Ishikawa (cell line): ENCODE measurements around the gene BRCC3.

Experiments
- CEBPB ChIP-seq: IDR thresholded peaks from 2 replicates; pipeline ENCODE4 v1.6.1; 2012
- CREB1 ChIP-seq: IDR thresholded peaks from 2 replicates; pipeline ENCODE4 v1.6.1; 2012; ENCODE audit warnings: low read depth
- EGR1 ChIP-seq: IDR thresholded peaks from 2 replicates; pipeline ENCODE4 v1.6.1; 2012
- FOXM1 ChIP-seq: IDR thresholded peaks from 2 replicates; pipeline ENCODE4 v1.6.1; 2012; ENCODE audit warnings: low read depth, borderline replicate concordance
- MAX ChIP-seq: IDR thresholded peaks from 2 replicates; pipeline ENCODE4 v1.6.1; 2012
- NFIC ChIP-seq: IDR thresholded peaks from 2 replicates; pipeline ENCODE4 v1.6.1; 2012
- RAD21 ChIP-seq: IDR thresholded peaks from 2 replicates; pipeline ENCODE4 v1.6.1; 2012; ENCODE audit warnings: low read depth
- REST ChIP-seq: IDR thresholded peaks from 2 replicates; pipeline ENCODE4 v1.6.1; 2012; ENCODE audit warnings: low read depth, mild to moderate bottlenecking
- TCF12 ChIP-seq: IDR thresholded peaks from 2 replicates; pipeline ENCODE4 v1.6.1; 2012; ENCODE audit warnings: low read depth
- TEAD4 ChIP-seq: IDR thresholded peaks from 2 replicates; pipeline ENCODE4 v1.6.1; 2012
- YY1 ChIP-seq: IDR thresholded peaks from 2 replicates; pipeline ENCODE4 v1.6.1; 2012; ENCODE audit warnings: low read depth
- ZBTB7A ChIP-seq: IDR thresholded peaks from 2 replicates; pipeline ENCODE4 v1.6.1; 2012; ENCODE audit warnings: low read depth

BRCC3 gene

GRCh38 chrX:155056877-155057792 is 14.2 kb upstream of the BRCC3 start:
- TF ChIP-seq TEAD4 (peak; percentile 66), MAX (no peak), CREB1 (no peak), REST (peak; percentile 53), NFIC (no peak), RAD21 (peak; percentile 49)

- no peak for TF ChIP-seq MAX
- no peak for TF ChIP-seq TEAD4
- TF ChIP-seq YY1 = no peak
- TF ChIP-seq ZBTB7A = no peak
These were observed 9.5 kb upstream of the BRCC3 start for GRCh38 chrX:155061760-155062159.

- TF ChIP-seq REST = no peak
- no peak for TF ChIP-seq TCF12
- no peak for TF ChIP-seq ZBTB7A
- TF ChIP-seq NFIC = no peak
- no peak for TF ChIP-seq FOXM1
These were observed 6.1 kb upstream of the BRCC3 start for GRCh38 chrX:155065035-155065734.

GRCh38 chrX:155068165-155068564 is 3.1 kb upstream of the BRCC3 start:
- TF ChIP-seq RAD21 = no peak

GRCh38 chrX:155069414-155069813 is 1.9 kb upstream of the BRCC3 start:
- no peak for TF ChIP-seq EGR1

GRCh38 chrX:155070038-155070437 is 1.3 kb upstream of the BRCC3 start:
- no peak for TF ChIP-seq MAX
- no peak for TF ChIP-seq NFIC
- no peak for TF ChIP-seq TEAD4
- TF ChIP-seq EGR1 = no peak
- TF ChIP-seq ZBTB7A = no peak
- TF ChIP-seq CREB1 = no peak
- no peak for TF ChIP-seq TCF12
- TF ChIP-seq CEBPB = no peak
- no peak for TF ChIP-seq FOXM1
- TF ChIP-seq REST = no peak
- no peak for TF ChIP-seq RAD21
